ENCODE measurements around the gene FBXO9.

GRCh38 chr6:53090576-53090975 is 25.4 kb downstream of the FBXO9 start:
- no peak for TF ChIP-seq GLIS3 (CRISPR knock-in tag; IDR thresholded peaks at IDR 0.05)
- TF ChIP-seq ZFP30 (CRISPR knock-in tag; IDR thresholded peaks at IDR 0.05) = no peak
- TF ChIP-seq ZFP3 (CRISPR knock-in tag; IDR thresholded peaks at IDR 0.05) = no peak

Measured in SK-N-SH treated with all-trans-retinoic acid at 6 μM for 48 hours (cell line).